Activated naive CD8-positive, alpha-beta T cell treated with anti-CD3 and anti-CD28 coated beads for 36 hours (primary cell): ENCODE results near the gene H2BK1. TPM values are rescaled to one million over a fixed set of nuclear protein-coding genes. Genes with fewer than 3 reads are reported as not detected.

Experiments
- DNase-seq: peaks from one replicate; pipeline ENCODE4 v3.0.0; 2021
- H3K27ac Mint-ChIP-seq: one replicate; pipeline ENCODE4 v1.8.0; 2022; ENCODE audit warnings: mild to moderate bottlenecking, moderate library complexity, mixed read lengths
- H3K27me3 Mint-ChIP-seq: one replicate; pipeline ENCODE4 v1.8.0; 2022; ENCODE audit warnings: mild to moderate bottlenecking, mixed read lengths
- H3K36me3 Mint-ChIP-seq: one replicate; pipeline ENCODE4 v1.8.0; 2021; ENCODE audit warnings: mild to moderate bottlenecking, mixed read lengths
- H3K4me1 Mint-ChIP-seq: one replicate; pipeline ENCODE4 v1.8.0; 2021; ENCODE audit warnings: mixed read lengths
- H3K4me3 Mint-ChIP-seq: one replicate; pipeline ENCODE4 v1.8.0; 2022; ENCODE audit warnings: mild to moderate bottlenecking, moderate library complexity, mixed read lengths
- H3K9me3 Mint-ChIP-seq: one replicate; pipeline ENCODE4 v1.8.0; 2022; ENCODE audit warnings: mixed read lengths
- total RNA-seq, 2 experiments: library from RNA; stranded (reverse); gene quantifications; one replicate each; pipeline ENCODE4 v1.2.3, GENCODE V29; 2021

Gene H2BK1
- total RNA-seq, 2 experiments from 2014 or later: not detected

DNA sequence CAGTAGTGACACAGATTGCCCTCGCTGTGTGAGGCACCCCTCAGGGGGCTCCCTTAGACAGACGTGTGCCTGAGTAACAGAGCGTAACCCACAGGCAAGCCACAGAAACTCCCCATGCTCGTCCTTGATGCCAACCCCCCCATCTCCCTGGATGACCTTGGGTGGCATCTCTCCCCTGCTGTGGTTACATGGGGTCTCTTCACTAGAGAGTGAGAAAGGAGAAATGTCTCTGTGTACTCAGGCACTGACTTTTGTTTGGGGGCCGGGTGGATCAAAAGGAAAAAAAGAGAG lies 22.1 kb downstream of the H2BK1 start:
- no peaks in the 10 kb centered on the region for H3K9me3 Mint-ChIP-seq
- no peaks in the 10 kb centered on the region for H3K4me1 Mint-ChIP-seq
- H3K27ac Mint-ChIP-seq: no peak overlapping the region
- DNase-seq: no peak
- no peak overlapping the region for H3K4me3 Mint-ChIP-seq
- H3K27me3 Mint-ChIP-seq: no peaks in the 10 kb centered on the region
- H3K36me3 Mint-ChIP-seq: no peaks in the 10 kb centered on the region

- Mint-ChIP-seq H3K4me1 (no peaks in the 10 kb centered on the region), H3K4me3 (no peak overlapping the region), H3K36me3 (no peaks in the 10 kb centered on the region), H3K27me3 (no peaks in the 10 kb centered on the region), H3K9me3 (no peaks in the 10 kb centered on the region), H3K27ac (no peak overlapping the region)
- DNase-seq: no peak
Observed at GRCh38 chr7:151187409-151188251, 22.7 kb downstream of the H2BK1 start.

DNA sequence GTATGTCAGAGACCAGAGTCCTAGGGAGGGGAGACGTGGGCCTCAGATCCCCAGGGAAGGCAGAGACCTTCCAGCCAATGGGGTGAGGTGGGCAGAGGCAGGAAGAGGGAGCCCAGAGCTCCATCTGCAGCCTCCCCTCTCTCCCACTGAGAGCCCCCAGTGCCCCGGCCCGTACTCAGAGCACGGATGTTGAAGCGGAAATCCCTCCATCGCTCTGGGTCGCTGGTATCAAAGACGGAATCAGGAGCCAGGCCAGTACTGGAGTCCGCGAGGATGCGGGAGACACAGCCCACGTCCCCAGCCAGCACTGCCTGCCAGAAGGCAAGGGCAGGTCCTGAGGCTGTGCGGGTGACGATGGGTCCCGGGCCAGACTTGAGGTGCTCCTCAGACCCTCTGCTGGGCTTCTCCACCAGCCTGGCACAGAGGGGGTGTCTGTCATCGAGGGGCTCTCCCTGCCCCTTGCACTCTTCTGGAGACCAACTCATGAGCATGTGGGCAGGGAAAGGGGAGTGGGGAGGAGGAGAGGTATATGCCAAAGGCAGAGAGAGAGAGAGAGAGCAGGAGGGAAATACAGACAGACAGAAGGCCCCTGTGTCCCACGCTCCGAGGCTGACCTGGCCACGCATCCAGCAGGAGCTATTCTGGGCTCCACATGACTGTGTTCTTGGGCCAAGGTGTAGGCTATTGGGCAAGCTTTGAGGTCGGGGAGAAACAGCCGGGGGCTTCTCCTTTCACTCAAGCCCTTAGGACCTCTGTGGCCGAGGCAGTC lies 23.5 kb downstream of the H2BK1 start, which contains the start of gene ASB10:
TSS of gene ASB10 (minus strand) at position 611 of the 769 bp plus-strand sequence. CDS start at position 491, 120 bp downstream.
- no peak within 1 kb of the TSS for H3K4me3 Mint-ChIP-seq
- no peak within 1 kb of the TSS for H3K27ac Mint-ChIP-seq
- no peaks in the 10 kb centered on the region for H3K36me3 Mint-ChIP-seq
- peaks cover 4% of the 10 kb centered on the region for H3K27me3 Mint-ChIP-seq
- H3K4me1 Mint-ChIP-seq: no peaks in the 10 kb centered on the region
- no peaks in the 10 kb centered on the region for H3K9me3 Mint-ChIP-seq
- no peak for DNase-seq

- Mint-ChIP-seq H3K36me3 (no peaks in the 10 kb centered on the region), H3K4me1 (no peaks in the 10 kb centered on the region), H3K27me3 (peaks cover 5% of the 10 kb centered on the region), H3K4me3 (no peak overlapping the region), H3K27ac (no peak overlapping the region), H3K9me3 (no peaks in the 10 kb centered on the region)
- DNase-seq: no peak
Observed at GRCh38 chr7:151185762-151186639, 24.3 kb downstream of the H2BK1 start.

- H3K27ac Mint-ChIP-seq: no peak overlapping the region
- peaks cover 12% of the 10 kb centered on the region for H3K27me3 Mint-ChIP-seq
- H3K36me3 Mint-ChIP-seq: no peaks in the 10 kb centered on the region
- no peak for DNase-seq
- no peaks in the 10 kb centered on the region for H3K9me3 Mint-ChIP-seq
- H3K4me3 Mint-ChIP-seq: no peak overlapping the region
- no peaks in the 10 kb centered on the region for H3K4me1 Mint-ChIP-seq
Observed at GRCh38 chr7:151181011-151181431, 29.3 kb downstream of the H2BK1 start.

DNA sequence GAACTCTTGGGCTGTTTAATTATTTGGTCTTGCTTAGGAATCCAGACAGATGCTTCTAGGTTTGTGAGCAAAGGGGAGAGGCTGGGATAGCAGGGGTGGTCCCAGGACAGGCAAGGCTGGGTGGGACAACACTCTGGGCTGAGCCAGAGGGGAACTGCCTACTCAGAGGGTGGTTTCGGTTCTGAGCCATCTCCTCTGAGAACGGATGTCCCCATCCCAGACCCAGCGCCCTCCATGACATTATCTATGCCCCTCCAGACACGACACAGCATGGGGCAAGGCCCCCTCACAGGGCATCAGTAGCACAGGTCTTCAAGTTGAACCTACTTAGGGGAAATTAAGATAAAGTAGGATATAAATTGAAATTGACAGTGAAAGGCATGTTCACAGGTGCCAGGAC lies 30.3 kb downstream of the H2BK1 start:
- H3K27me3 Mint-ChIP-seq: peaks cover 23% of the 10 kb centered on the region
- DNase-seq: no peak
- no peak overlapping the region for H3K4me3 Mint-ChIP-seq
- H3K36me3 Mint-ChIP-seq: no peaks in the 10 kb centered on the region
- no peaks in the 10 kb centered on the region for H3K4me1 Mint-ChIP-seq
- no peaks in the 10 kb centered on the region for H3K9me3 Mint-ChIP-seq
- no peak overlapping the region for H3K27ac Mint-ChIP-seq

- no peak for DNase-seq
- Mint-ChIP-seq H3K27ac (no peak overlapping the region), H3K27me3 (peaks cover 27% of the 10 kb centered on the region), H3K9me3 (no peaks in the 10 kb centered on the region), H3K36me3 (no peaks in the 10 kb centered on the region), H3K4me1 (no peaks in the 10 kb centered on the region), H3K4me3 (no peak overlapping the region)
Observed at GRCh38 chr7:151179287-151179860, 30.9 kb downstream of the H2BK1 start.

GRCh38 chr7:151178831-151179230 lies 31.5 kb downstream of the H2BK1 start:
- Mint-ChIP-seq H3K4me1 (no peaks in the 10 kb centered on the region), H3K36me3 (no peaks in the 10 kb centered on the region), H3K27me3 (peaks cover 30% of the 10 kb centered on the region), H3K27ac (no peak overlapping the region), H3K4me3 (no peak overlapping the region), H3K9me3 (no peaks in the 10 kb centered on the region)
- no peak for DNase-seq

DNA sequence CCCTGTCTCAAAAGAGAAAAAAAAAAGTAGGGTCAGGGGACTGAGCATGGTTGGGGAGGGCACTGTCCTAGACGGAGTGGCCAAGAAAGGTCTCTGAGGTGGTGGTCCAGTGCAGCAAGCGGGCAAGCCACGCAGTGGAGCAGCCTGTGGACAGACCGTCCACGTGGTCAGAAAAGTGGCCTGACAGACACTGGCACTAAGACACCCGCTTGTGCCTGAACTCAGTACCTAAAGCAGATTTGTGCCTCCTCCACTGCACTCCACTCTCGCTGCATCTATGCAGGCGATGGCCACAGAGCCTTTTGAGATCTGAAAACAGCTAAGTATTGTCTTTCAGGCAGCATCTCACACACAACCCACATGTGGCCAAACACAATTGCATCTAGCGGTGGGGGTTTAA lies 32.1 kb downstream of the H2BK1 start:
- H3K4me3 Mint-ChIP-seq: no peak overlapping the region
- no peak overlapping the region for H3K27ac Mint-ChIP-seq
- no peak for DNase-seq
- no peaks in the 10 kb centered on the region for H3K36me3 Mint-ChIP-seq
- no peaks in the 10 kb centered on the region for H3K9me3 Mint-ChIP-seq
- H3K4me1 Mint-ChIP-seq: no peaks in the 10 kb centered on the region
- peaks cover 36% of the 10 kb centered on the region for H3K27me3 Mint-ChIP-seq

DNA sequence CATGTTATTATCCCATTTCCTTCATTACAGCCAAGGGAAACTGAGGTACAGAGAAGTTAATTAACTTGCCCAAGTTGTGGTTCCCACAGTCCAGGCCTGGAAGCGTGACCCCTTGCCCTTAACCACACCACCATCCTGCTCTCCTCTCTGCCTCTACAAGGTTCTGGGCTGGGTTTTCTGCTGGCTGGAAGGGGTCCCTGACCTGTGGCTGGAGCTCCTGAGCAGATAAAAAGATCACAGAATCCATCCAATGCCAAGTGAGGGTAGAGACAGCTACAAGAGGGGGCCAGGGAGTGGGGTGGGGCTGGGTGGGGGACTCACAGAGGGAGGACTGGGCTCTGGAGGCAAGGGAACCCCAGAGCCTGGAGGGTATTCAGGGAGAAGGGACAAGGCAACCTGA lies 33.0 kb downstream of the H2BK1 start:
- Mint-ChIP-seq H3K36me3 (no peaks in the 10 kb centered on the region), H3K27me3 (peaks cover 46% of the 10 kb centered on the region), H3K27ac (no peak overlapping the region), H3K4me3 (no peak overlapping the region), H3K9me3 (no peaks in the 10 kb centered on the region), H3K4me1 (peaks cover 6% of the 10 kb centered on the region)
- DNase-seq: no peak

DNA sequence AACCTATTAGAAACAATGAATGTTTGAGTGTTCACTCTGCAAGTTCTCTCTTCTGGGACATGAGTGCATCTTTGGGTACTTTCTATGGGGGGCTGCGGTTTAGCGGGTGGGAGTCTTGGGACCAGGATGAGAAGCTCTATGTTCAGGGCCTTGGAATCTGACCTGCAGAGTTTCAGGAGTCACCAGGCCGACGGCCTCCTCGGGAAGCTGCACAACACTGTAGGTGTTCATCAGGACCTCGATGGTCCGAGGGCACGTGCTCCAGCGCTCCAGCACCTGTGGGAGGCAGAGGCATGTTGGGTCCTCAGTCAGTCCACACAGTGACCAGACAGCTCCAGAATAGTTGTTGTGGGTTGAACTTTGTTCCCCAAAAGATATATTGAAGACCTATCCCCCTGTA lies 33.9 kb downstream of the H2BK1 start:
- Mint-ChIP-seq H3K27me3 (peaks cover 47% of the 10 kb centered on the region), H3K4me3 (no peak overlapping the region), H3K4me1 (peaks cover 9% of the 10 kb centered on the region), H3K36me3 (no peaks in the 10 kb centered on the region), H3K9me3 (no peaks in the 10 kb centered on the region), H3K27ac (no peak overlapping the region)
- no peak for DNase-seq

- H3K27me3 Mint-ChIP-seq: peaks cover 53% of the 10 kb centered on the region
- no peak overlapping the region for H3K27ac Mint-ChIP-seq
- DNase-seq: no peak
- H3K4me3 Mint-ChIP-seq: no peak overlapping the region
- no peaks in the 10 kb centered on the region for H3K9me3 Mint-ChIP-seq
- H3K4me1 Mint-ChIP-seq: peaks cover 9% of the 10 kb centered on the region
- no peaks in the 10 kb centered on the region for H3K36me3 Mint-ChIP-seq
Observed at GRCh38 chr7:151175793-151176311, 34.4 kb downstream of the H2BK1 start.

GRCh38 chr7:151175047-151175792 lies 35.1 kb downstream of the H2BK1 start:
- Mint-ChIP-seq H3K27me3 (peaks cover 58% of the 10 kb centered on the region), H3K4me1 (peaks cover 9% of the 10 kb centered on the region), H3K9me3 (no peaks in the 10 kb centered on the region), H3K4me3 (no peak overlapping the region), H3K27ac (no peak overlapping the region), H3K36me3 (no peaks in the 10 kb centered on the region)
- DNase-seq: no peak
